Measurements from ENCODE around the gene ZNF792. TPM values are rescaled to one million over a fixed set of nuclear protein-coding genes. Genes with fewer than 3 reads are reported as not detected.

Gene ZNF792
- total and polyA plus RNA-seq, 2 donors (not counting 1 experiment from before 2014, with no cell fraction given): 3.8 to 11.2 TPM

DNA sequence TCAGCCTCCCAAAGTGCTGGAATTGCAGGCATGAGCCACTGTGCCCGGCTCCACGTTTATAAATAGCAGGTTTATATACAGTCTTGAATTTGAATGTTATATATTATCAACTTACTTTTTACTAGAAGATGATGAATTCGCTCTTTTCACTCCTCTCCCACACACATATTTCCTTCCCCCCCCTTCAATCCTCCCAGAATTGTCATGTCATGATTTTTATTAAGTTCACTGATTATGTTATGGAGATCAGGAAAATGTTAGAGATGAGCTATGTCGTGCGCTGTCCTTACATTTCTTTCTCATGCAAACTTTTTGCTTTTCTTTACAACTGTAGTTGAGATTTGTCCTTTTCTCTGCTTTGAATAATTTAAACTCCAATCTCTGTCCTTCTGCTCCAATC is 18.2 kb upstream of the ZNF792 start:
- H3K79me2 ChIP-seq (ENCODE audit: control insufficient read depth, insufficient read depth, low read length): no peaks in the 10 kb centered on the region
- no peak overlapping the region for H3K4me3 ChIP-seq (ENCODE audit: control extremely low read depth in 1 of 5, extremely low read depth in 1 of 5, insufficient read depth in 1 of 5, low read depth in 2 of 5, low read length in 4 of 5)
- no peak overlapping the region for H2AFZ ChIP-seq (ENCODE audit: insufficient read depth, low read depth, low read length, poor library complexity, severe bottlenecking)
- H3K27me3 ChIP-seq (replicated peaks in 1 of 4; ENCODE audit: control extremely low read depth in 1 of 4, control insufficient read depth in 3 of 4, insufficient read depth in 4 of 4, low read length in 3 of 4): peaks cover 0 to 3% (median 2%) of the 10 kb centered on the region in 4 experiments
- Mint-ChIP-seq H3K4me3 (no peak overlapping the region), H3K27ac (no peak overlapping the region), H3K4me1 (no peaks in the 10 kb centered on the region), H3K27me3 (peaks cover 18% of the 10 kb centered on the region), H3K9me3 (ENCODE audit: insufficient read depth) (no peaks in the 10 kb centered on the region)
- CTCF ChIA-PET: no interaction called here
- H3K36me3 ChIP-seq (replicated peaks in 1 of 2; ENCODE audit: control extremely low read depth in 1 of 2, control insufficient read depth in 1 of 2, extremely low read depth in 1 of 2, insufficient read depth in 2 of 2, low read length in 1 of 2): no peaks in the 10 kb centered on the region
- H3K27ac ChIP-seq (ENCODE audit: low read length in 2 of 2): no peak overlapping the region
- POLR2A ChIA-PET: no interaction called here
- no peak for TF ChIP-seq EZH2 (IDR thresholded peaks at IDR 0.05; ENCODE audit: borderline replicate concordance, insufficient read depth, low read depth, low read length, poor library complexity, severe bottlenecking)
- TF ChIP-seq, protein P1, sequence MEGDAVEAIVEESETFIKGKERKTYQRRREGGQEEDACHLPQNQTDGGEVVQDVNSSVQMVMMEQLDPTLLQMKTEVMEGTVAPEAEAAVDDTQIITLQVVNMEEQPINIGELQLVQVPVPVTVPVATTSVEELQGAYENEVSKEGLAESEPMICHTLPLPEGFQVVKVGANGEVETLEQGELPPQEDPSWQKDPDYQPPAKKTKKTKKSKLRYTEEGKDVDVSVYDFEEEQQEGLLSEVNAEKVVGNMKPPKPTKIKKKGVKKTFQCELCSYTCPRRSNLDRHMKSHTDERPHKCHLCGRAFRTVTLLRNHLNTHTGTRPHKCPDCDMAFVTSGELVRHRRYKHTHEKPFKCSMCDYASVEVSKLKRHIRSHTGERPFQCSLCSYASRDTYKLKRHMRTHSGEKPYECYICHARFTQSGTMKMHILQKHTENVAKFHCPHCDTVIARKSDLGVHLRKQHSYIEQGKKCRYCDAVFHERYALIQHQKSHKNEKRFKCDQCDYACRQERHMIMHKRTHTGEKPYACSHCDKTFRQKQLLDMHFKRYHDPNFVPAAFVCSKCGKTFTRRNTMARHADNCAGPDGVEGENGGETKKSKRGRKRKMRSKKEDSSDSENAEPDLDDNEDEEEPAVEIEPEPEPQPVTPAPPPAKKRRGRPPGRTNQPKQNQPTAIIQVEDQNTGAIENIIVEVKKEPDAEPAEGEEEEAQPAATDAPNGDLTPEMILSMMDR (IDR thresholded peaks at IDR 0.05): no peak
- H3K4me2 ChIP-seq (replicated peaks; ENCODE audit: low read depth, low read length, poor library complexity, severe bottlenecking): no peak overlapping the region
- H3K9ac ChIP-seq (ENCODE audit: low read length): no peak overlapping the region
- H4K20me1 ChIP-seq (ENCODE audit: control insufficient read depth, insufficient read depth, low read length, poor library complexity, severe bottlenecking): no peaks in the 10 kb centered on the region
- ATAC-seq (ENCODE audit: low read depth): no peak
- no peaks in the 10 kb centered on the region for H3K4me1 ChIP-seq (ENCODE audit: control insufficient read depth in 2 of 2, insufficient read depth in 2 of 2, low read length in 2 of 2)
- WGBS (ENCODE audit: insufficient coverage): no CpG with 5 or more reads among the region's 5 CpGs
- DNase-seq: no peak
- intact Hi-C loops (cut with micrococcal nuclease): no loop called here
- no peaks in the 10 kb centered on the region for H3K9me3 ChIP-seq (ENCODE audit: control extremely low read depth in 1 of 3, control insufficient read depth in 2 of 3, insufficient read depth in 1 of 3, low read length in 2 of 3)

DNA sequence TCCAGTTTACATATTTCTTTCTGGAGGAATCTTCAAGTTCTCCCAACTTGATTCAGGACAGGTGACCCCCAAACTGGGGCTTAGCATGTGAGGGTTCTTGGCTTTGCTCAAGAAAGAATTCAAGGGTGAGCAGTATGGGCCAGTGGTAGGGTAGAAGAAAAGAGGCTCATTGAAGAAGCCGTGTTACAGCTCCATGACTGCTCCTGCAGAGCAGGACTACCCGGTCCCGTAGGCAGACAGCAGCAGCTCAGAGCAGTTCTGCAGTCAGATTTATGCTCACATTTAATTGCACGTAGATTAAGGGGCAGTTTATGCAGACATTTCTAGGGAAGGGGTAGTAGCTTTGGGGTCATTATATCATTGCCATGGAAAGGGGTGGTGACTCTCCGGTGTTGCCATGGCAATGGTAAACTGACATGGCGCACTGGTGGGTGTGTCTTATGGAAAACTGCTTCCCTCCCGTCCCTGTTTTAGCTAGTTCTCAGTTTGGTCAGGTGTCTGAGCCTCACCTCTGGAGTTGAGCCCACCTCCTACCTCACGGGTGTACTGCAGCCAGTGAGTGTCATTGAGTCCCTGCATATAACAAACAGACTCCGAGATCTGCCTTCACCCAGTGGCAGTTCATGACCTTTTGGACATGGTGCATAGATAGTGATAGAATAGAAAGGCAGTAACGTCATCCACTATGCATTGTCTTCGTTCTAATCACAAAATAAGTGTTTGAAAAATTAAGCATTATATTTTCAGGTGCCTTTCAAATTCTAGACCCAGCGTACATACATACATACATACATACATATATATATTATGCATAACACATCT is 16.0 kb upstream of the ZNF792 start:
- ATAC-seq (ENCODE audit: low read depth): no peak
- Histone ChIP-seq H3K4me1 (ENCODE audit: control insufficient read depth in 2 of 2, insufficient read depth in 2 of 2, low read length in 2 of 2) (no peaks in the 10 kb centered on the region), H3K9ac (ENCODE audit: low read length) (no peak overlapping the region), H3K4me2 (replicated peaks; ENCODE audit: low read depth, low read length, poor library complexity, severe bottlenecking) (no peak overlapping the region), H3K79me2 (ENCODE audit: control insufficient read depth, insufficient read depth, low read length) (no peaks in the 10 kb centered on the region), H3K36me3 (replicated peaks in 1 of 2; ENCODE audit: control extremely low read depth in 1 of 2, control insufficient read depth in 1 of 2, extremely low read depth in 1 of 2, insufficient read depth in 2 of 2, low read length in 1 of 2) (no peaks in the 10 kb centered on the region), H4K20me1 (ENCODE audit: control insufficient read depth, insufficient read depth, low read length, poor library complexity, severe bottlenecking) (no peaks in the 10 kb centered on the region), H2AFZ (ENCODE audit: insufficient read depth, low read depth, low read length, poor library complexity, severe bottlenecking) (no peak overlapping the region), H3K27ac (ENCODE audit: low read length in 2 of 2) (no peak overlapping the region), H3K4me3 (ENCODE audit: control extremely low read depth in 1 of 5, extremely low read depth in 1 of 5, insufficient read depth in 1 of 5, low read depth in 2 of 5, low read length in 4 of 5) (no peak overlapping the region), H3K27me3 (replicated peaks in 1 of 4; ENCODE audit: control extremely low read depth in 1 of 4, control insufficient read depth in 3 of 4, insufficient read depth in 4 of 4, low read length in 3 of 4) (peaks cover 0 to 3% (median 2%) of the 10 kb centered on the region in 4 experiments), H3K9me3 (ENCODE audit: control extremely low read depth in 1 of 3, control insufficient read depth in 2 of 3, insufficient read depth in 1 of 3, low read length in 2 of 3) (peaks cover 0 to 6% (median 0%) of the 10 kb centered on the region in 3 donors)
- CTCF ChIA-PET: no interaction called here
- no peaks in the 10 kb centered on the region for H3K9me3 Mint-ChIP-seq (ENCODE audit: insufficient read depth)
- intact Hi-C loops (cut with micrococcal nuclease): no loop called here
- H3K27ac Mint-ChIP-seq: no peak overlapping the region
- POLR2A ChIA-PET: no interaction called here
- DNase-seq: no peak
- H3K4me3 Mint-ChIP-seq: no peak overlapping the region
- H3K4me1 Mint-ChIP-seq: no peaks in the 10 kb centered on the region
- H3K27me3 Mint-ChIP-seq: peaks cover 18% of the 10 kb centered on the region
- TF ChIP-seq EZH2 (IDR thresholded peaks at IDR 0.05; ENCODE audit: borderline replicate concordance, insufficient read depth, low read depth, low read length, poor library complexity, severe bottlenecking): no peak
- TF ChIP-seq, protein P1 (IDR thresholded peaks at IDR 0.05): no peak
- WGBS (ENCODE audit: insufficient coverage): 95% methylated on average over 7 of the region's 12 CpGs

All from B cell (primary cell).